NB4 (cell line): ENCODE measurements around the gene ANKRD26.

Source experiments
- CTCF ChIP-seq: IDR thresholded peaks from one replicate; pipeline ENCODE4 v1.5.1; 2012; ENCODE audit warnings: low read depth, low read length
- MAX ChIP-seq: IDR thresholded peaks from 2 replicates; pipeline ENCODE4 v1.6.1; 2011; ENCODE audit warnings: low read depth, low read length
- MYC ChIP-seq: IDR thresholded peaks from 2 replicates; pipeline ENCODE4 v1.6.1; 2011; ENCODE audit warnings: low read depth, low read length
- POLR2A ChIP-seq: IDR thresholded peaks from 2 replicates; pipeline ENCODE4 v1.6.1; 2011; ENCODE audit warnings: mild to moderate bottlenecking; ENCODE audit not compliant: insufficient read length; ENCODE audit errors: extremely low read depth

GRCh38 chr10:27134371-27134770 is 34.1 kb upstream of the ANKRD26 start:
- TF ChIP-seq CTCF (no peak), POLR2A (no peak), MAX (no peak), MYC (no peak)
